Stimulated activated CD4-positive, alpha-beta T cell treated with anti-CD3 and anti-CD28 coated beads, Interleukin-1b, Interleukin-23, amount 100 ng/mL, for 24 hours (primary cell): ENCODE measurements around the gene SH3BGRL3.

Experiments used
- DNase-seq, 4 experiments: peaks; one replicate each; pipeline ENCODE4 v3.0.0-alpha.2; 2020; ENCODE audit warnings: low read depth in 4 of 4, low spot score in 1 of 4

Gene SH3BGRL3

DNA sequence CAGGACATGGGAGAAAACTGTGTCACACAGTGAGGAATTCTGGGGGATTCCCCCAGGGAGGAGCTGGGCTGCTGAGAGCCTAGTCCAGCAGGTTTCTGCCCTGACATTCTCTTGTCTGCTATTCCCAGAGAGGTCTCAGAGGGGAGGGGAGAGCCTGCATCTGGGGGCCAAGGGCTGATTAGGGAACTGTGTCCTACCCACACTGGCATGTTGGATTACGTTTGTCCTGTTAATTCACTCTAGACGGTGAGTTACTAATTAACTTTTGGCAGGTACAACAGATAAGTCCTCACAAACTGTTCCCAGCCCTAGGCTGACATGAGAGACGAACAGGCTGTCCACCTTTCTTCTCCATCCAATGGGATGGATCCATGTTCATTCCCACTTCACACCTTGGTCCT lies 2.6 kb upstream of the SH3BGRL3 start:
- DNase-seq, result no peak

DNA sequence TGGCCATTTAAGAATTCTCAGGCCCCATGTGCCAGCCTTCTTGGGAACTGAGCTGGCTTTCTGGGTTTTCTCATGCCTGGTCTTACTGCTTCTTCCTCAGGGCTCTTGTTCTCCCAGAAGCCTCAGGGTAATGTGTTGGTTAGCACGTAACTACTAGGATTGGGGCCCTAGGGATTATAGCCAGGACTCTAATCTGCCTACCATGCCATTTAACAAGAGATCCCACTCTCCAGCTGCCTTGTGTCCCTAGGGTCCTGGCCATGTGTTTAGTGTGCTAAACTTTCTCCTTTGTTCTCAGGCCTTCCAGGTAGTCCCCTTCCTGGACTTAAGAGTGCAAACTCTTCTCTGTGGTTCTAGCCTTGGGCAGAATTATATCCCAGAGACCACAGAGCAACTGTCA lies 2.2 kb upstream of the SH3BGRL3 start:
- DNase-seq, result no peak

DNA sequence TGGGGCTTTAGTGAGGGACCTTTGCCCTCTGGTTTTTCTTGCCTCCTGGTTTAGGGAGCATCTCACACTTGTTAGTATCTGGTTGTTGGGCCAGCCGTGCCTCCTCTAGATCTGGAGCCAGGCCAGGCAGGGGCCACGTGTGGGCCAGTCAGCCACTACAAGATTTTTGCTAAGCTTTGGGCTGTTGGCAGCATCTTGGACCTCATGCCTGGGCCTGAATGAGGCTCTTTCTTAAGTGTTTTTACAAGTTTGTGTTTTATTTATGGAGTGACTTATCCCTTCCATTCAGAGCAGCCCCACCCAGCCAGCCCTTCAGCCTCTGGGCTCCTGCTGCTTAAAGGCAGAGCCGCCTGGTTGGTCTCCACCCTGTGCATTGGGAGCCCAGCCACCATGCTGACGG lies 1.6 kb upstream of the SH3BGRL3 start:
- no peak for DNase-seq

- DNase-seq, result no peak
Observed at GRCh38 chr1:26278724-26279455, 996 bp upstream of the SH3BGRL3 start.

DNA sequence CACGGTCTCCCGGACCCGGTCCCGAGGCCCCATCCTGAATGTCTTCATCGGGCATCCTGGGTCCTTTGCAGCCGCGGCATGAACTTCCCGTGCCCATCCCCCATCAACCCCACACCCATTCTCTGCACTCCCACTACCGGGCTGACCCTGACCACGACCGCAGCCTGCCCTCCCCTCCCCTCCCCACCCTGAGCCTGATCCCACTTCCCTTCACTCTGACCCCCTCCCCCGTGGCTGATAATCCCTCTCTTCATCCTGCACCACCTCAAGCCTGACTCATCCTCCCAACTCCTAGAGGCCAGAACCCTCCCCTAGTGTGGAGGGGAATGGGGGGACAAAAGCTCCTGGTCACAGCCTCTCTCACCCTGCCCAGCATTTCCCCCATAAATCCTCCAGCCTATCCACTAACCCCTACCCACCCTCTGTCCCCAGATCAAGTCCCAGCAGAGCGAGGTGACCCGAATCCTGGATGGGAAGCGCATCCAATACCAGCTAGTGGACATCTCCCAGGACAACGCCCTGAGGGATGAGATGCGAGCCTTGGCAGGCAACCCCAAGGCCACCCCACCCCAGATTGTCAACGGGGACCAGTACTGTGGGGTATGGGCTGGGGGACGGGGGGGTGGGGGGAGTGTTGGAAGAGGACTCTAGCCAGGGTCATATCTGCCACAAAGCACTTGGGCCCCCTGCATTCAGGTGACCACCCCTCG lies 602 bp downstream of the SH3BGRL3 start:
- no peak for DNase-seq

DNA sequence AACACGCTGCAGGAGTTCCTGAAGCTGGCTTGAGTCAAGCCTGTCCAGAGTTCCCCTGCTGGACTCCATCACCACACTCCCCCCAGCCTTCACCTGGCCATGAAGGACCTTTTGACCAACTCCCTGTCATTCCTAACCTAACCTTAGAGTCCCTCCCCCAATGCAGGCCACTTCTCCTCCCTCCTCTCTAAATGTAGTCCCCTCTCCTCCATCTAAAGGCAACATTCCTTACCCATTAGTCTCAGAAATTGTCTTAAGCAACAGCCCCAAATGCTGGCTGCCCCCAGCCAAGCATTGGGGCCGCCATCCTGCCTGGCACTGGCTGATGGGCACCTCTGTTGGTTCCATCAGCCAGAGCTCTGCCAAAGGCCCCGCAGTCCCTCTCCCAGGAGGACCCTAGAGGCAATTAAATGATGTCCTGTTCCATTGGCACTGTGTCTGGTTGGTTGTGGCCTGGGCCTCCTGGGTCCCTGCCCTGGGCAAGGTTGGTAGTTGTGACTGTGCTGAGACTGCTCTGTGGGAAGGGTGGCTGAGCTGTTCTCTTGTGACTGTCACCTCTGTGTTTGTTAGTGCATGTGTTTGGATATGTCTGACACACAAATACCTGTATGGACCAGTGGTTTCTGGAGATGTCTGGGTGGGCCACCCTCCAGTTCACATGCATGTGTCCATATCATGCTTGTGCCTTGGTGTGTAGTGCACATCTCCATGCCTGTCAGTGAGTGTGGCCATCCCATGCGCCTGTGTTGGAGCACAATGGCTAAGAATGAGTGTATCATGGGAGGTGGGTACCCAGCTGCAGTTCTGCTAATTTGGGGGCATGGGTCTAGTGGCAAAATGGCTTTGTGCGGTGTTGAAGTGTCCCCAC lies 1.4 kb downstream of the SH3BGRL3 start:
- DNase-seq, result no peak

DNA sequence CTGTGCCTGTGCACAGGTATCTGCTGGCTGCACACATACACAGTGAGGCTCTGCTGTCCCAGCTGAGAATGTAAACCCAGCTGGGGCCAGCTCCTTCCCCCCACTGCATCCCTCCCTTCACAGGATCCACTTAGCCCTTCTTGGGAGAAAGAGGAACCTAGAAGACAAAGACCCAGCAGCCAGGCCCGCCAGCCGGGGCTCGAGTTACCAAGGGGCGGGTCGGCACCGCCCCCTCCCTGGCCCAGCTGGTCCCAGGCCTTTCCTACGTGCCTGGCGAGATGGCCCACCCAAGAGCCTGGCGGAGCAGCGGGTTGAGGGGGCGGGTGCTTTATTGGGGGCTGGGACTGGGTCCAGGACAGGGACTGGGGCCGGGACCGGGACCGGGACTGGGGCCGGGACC lies 2.1 kb downstream of the SH3BGRL3 start:
- DNase-seq, result no peak

DNA sequence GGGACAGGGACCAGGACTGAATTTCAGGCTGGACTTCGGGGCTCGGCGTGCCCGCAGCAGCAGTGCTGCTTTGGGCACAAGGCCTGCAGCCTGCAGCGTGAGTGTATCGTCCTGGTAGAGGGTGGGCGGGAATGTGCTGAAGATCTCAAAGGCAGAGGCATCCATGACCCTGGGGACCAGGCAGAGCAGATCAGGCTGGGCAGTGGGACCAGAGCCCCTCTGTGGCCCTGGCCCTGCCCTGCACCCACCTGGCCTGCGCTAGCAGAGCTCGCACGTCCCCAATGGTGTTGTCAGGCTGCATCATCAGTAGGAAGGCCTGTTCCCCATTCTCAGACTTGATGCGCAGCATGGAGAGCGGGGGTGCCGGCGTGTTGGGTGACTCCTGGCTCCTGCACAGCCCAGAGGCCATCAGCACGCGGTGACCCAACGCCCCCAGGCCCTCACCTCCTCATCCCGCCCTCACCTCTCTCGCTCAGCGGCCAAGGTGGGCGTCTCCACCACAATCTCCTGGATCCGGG lies 2.6 kb downstream of the SH3BGRL3 start:
- no peak for DNase-seq

GRCh38 chr1:26283279-26283853 lies 3.5 kb downstream of the SH3BGRL3 start:
- DNase-seq, result no peak

- DNase-seq, result no peak
Observed at GRCh38 chr1:26283871-26284596, 4.1 kb downstream of the SH3BGRL3 start.

DNA sequence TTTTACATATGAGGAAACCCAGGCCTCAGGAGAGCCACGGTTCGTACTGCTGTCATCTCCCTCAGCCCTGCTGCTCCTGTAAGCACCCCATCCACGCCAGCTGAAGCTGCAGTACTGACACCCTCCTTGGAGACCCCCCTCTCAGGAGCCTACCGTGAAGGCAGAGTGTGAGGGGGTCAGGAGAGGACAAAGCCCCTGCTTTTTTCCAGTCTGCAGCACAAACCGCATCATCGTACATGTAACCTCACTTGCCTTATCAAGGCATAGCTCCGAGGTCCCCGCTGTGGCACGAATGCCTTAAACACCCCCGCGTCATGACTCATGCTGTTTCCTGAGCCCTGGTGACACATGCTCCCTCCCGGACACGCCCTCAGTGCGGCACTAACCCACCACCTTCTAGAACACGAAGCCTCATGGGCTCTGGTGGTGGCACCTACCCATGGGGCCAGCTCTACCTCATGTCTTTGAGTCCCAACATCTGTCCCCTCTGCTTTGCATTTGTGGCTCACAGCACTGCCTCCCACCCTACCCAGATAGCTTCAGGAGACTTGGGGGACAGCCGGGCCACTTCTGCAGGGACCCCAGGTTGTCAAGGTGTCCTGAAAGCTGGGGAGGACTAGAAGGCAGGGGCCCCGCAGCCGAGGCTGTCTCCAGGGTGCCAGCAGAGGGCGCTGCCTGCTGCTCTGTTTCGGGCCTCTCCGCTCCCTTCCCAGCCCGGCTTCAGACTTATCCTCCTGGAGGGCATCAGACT lies 4.9 kb downstream of the SH3BGRL3 start:
- peak; percentile 83 to 97 (median 93) for DNase-seq

DNA sequence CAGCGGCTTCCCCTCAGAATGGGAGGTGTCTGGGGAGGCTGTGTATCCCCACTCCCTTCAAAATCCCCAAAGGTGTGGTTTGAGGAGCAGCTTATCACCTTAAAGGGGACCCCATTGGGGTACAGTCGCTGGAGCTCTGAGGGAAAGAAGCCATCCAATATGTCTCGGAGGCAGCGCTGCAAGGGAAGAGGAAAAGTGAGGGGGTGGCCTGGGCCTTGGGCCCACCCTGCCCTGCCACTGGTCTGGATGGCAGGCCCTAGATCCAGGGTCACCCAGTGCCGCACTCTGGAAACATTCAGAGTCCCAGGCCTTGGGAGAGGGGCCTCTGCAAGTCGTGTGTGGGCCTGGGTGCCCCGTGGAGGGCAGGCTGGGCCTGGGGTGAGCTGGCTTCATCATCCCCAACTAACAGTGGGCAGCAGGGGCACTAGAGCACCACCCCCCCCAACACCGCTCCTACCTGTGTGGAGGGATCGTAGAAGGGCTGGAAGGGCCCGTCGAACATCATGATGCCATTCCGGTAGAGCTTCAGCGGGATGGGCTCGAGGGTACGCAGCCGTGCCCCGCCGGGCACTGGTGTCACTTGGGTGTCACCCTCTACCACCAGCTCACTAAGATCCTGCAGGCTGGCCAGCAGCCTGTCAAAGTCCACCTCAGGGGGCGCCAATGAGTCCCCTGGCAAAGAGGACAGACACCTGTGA lies 5.6 kb downstream of the SH3BGRL3 start:
- no peak for DNase-seq

DNA sequence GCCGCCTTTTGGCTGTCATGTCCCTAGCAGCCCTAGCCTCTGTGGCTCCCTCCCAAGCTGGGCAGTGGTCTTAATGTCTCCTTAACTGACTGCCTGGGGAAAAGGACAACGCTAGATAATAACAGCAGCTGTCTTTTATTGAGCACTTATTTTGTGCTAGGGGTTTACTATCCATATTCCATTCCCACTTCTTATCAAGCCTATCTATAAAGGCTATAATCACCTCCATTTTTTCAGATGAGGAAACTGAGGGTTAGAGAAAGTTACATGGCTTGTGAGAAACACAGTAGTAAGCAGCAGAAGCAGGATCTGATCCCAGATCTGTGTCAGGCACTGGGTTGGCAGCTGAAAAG lies 6.2 kb downstream of the SH3BGRL3 start:
- no peak for DNase-seq

GRCh38 chr1:26287033-26287711 lies 7.3 kb downstream of the SH3BGRL3 start:
- no peak for DNase-seq

DNA sequence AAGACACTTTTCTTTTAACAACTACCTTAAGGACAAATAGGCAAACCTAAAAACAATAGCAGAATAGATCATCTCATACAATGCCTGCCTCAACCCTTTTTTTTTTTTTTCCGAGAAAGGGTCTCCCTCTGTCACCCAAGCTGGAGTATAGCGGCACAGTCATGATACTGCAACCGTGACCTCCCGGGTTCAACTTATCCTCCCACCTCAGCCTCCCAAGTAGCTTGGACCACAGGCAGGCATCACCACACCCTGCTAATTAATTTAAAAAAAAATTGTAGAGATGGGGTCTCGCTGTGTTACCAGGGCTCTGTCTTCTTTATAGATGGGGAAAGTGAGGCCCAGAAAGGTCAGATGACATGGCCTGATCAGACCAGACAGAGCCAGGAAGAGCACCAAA lies 7.9 kb downstream of the SH3BGRL3 start:
- DNase-seq, result no peak

DNA sequence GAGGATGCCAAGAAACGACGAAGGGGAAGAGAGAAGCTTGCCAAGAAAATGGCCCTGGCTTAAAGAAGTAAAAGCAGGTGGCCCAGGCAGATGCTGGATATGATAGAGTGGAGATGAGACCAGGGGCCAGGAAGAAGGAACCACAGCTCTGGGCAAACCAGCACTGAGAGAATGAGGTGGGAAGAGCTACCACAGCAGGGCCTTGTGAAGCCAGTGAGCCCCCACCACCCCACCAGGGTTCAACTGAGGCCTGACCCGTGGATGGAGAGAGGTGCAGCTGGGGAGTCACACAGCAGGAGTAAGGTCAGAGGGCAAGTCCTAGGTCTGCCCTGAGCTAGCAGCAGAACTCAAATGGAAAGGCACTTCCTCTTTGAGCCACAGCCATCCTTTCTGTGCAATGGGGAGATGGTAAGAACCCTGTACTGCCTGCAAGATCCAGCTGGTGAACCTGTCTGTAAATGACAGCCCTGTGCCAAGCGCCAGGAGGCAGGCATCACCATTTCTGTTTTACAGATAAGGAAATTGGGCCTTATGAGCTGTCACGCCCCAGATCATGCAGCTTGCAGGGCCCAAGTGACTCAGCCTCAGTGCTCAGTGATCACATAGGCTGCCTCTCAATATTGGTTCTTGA lies 8.5 kb downstream of the SH3BGRL3 start:
- DNase-seq, result peak in 2 of 4 experiments; percentile 59

GRCh38 chr1:26289158-26290059 lies 9.5 kb downstream of the SH3BGRL3 start:
- DNase-seq, result no peak
